ENCODE results near the gene LTA4H.

LTA4H gene

DNA sequence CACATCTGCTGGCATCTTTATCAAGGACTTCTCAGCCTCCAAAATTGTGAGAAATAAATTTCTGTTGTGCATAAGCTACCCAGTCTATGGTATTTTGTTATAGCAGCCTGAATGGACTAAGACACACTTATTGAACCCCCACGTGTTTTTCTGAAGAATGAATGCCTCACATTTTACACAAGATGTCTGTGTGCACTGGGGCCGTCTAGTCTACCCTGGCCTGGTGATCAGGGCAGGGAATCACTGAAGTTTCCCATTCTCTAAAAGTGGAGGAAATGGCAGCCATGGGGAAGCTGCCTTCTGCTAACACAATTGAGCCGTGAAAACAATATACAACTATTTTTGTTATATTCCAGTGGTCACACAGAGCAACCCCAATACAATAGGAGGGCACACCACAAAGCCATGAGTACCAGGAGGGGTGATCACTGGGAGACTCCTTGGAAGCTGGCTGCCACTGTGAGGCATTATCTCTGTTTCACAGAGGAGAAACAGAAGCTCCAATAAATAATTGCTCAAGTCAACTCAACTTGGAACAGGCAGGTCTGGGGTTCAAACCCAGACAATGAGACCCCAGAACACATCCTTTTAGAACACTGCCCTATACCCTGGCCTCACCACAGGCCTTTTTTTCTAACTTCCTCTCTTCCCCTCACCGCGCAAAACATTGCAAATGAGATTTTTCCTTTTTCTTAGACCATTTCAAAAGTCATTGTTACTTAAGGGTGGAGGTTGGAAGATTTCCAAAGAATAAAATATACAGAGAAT lies 18.3 kb upstream of the LTA4H start:
- Histone ChIP-seq H3K9ac (ENCODE audit: low read length) (no peak overlapping the region), H3K36me3 (ENCODE audit: control insufficient read depth, insufficient read depth, low read length) (no peaks in the 10 kb centered on the region), H3K27me3 (ENCODE audit: control insufficient read depth, insufficient read depth, low read length) (no peaks in the 10 kb centered on the region), H3K4me3 (ENCODE audit: low read length) (no peak overlapping the region), H3K4me1 (ENCODE audit: control insufficient read depth, insufficient read depth, low read length) (no peaks in the 10 kb centered on the region), H3K27ac (ENCODE audit: low read depth, low read length) (no peak overlapping the region)

DNA sequence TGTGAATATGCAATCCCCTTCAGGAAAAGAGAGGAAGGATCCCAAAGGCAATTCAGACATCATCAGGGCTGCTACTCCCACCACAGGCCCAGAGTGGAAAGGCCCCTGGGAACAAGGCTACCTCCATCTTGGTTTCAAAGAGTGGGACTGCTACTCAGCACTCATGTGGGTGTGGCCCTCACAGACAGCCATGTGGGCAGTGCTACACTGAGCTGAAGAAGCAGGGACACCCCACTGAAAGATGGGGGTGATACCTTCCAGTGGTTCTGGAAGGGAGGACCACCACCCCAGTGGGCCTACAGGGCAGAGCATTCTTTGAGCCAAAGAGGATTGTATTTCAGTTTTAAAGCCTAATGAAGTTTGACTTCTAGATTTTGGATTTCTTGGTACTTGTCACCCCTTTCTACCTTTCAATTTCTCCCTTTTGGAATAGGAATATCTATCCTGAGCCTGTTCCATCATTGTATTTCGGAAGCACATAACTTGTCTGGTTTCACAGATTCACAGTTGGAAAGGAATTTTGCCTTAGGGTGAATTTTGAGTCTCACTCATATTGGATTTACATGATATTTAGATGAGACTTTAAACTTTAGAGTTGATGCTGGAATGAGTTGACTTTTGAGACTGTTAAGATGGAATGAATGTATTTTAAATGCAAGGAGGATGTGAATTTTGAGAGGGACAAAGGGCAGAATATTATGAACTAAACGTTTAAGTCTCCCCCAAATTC lies 16.5 kb upstream of the LTA4H start:
- Histone ChIP-seq H3K9ac (ENCODE audit: low read length) (no peak overlapping the region), H3K27me3 (ENCODE audit: control insufficient read depth, insufficient read depth, low read length) (no peaks in the 10 kb centered on the region), H3K27ac (ENCODE audit: low read depth, low read length) (no peak overlapping the region), H3K36me3 (ENCODE audit: control insufficient read depth, insufficient read depth, low read length) (no peaks in the 10 kb centered on the region), H3K4me1 (ENCODE audit: control insufficient read depth, insufficient read depth, low read length) (no peaks in the 10 kb centered on the region), H3K4me3 (ENCODE audit: low read length) (no peak overlapping the region)

- Histone ChIP-seq H3K27me3 (ENCODE audit: control insufficient read depth, insufficient read depth, low read length) (no peaks in the 10 kb centered on the region), H3K4me3 (ENCODE audit: low read length) (no peak overlapping the region), H3K4me1 (ENCODE audit: control insufficient read depth, insufficient read depth, low read length) (no peaks in the 10 kb centered on the region), H3K27ac (ENCODE audit: low read depth, low read length) (no peak overlapping the region), H3K36me3 (ENCODE audit: control insufficient read depth, insufficient read depth, low read length) (no peaks in the 10 kb centered on the region), H3K9ac (ENCODE audit: low read length) (no peak overlapping the region)
These were observed 14.8 kb upstream of the LTA4H start for GRCh38 chr12:96050139-96050538.

GRCh38 chr12:96049101-96049500 lies 13.7 kb upstream of the LTA4H start:
- Histone ChIP-seq H3K9ac (ENCODE audit: low read length) (no peak overlapping the region), H3K4me1 (ENCODE audit: control insufficient read depth, insufficient read depth, low read length) (no peaks in the 10 kb centered on the region), H3K36me3 (ENCODE audit: control insufficient read depth, insufficient read depth, low read length) (no peaks in the 10 kb centered on the region), H3K27ac (ENCODE audit: low read depth, low read length) (no peak overlapping the region), H3K27me3 (ENCODE audit: control insufficient read depth, insufficient read depth, low read length) (no peaks in the 10 kb centered on the region), H3K4me3 (ENCODE audit: low read length) (no peak overlapping the region)

GRCh38 chr12:96048393-96048969 lies 13.1 kb upstream of the LTA4H start:
- Histone ChIP-seq H3K27me3 (ENCODE audit: control insufficient read depth, insufficient read depth, low read length) (no peaks in the 10 kb centered on the region), H3K4me1 (ENCODE audit: control insufficient read depth, insufficient read depth, low read length) (no peaks in the 10 kb centered on the region), H3K4me3 (ENCODE audit: low read length) (no peak overlapping the region), H3K27ac (ENCODE audit: low read depth, low read length) (no peak overlapping the region), H3K36me3 (ENCODE audit: control insufficient read depth, insufficient read depth, low read length) (no peaks in the 10 kb centered on the region), H3K9ac (ENCODE audit: low read length) (no peak overlapping the region)

DNA sequence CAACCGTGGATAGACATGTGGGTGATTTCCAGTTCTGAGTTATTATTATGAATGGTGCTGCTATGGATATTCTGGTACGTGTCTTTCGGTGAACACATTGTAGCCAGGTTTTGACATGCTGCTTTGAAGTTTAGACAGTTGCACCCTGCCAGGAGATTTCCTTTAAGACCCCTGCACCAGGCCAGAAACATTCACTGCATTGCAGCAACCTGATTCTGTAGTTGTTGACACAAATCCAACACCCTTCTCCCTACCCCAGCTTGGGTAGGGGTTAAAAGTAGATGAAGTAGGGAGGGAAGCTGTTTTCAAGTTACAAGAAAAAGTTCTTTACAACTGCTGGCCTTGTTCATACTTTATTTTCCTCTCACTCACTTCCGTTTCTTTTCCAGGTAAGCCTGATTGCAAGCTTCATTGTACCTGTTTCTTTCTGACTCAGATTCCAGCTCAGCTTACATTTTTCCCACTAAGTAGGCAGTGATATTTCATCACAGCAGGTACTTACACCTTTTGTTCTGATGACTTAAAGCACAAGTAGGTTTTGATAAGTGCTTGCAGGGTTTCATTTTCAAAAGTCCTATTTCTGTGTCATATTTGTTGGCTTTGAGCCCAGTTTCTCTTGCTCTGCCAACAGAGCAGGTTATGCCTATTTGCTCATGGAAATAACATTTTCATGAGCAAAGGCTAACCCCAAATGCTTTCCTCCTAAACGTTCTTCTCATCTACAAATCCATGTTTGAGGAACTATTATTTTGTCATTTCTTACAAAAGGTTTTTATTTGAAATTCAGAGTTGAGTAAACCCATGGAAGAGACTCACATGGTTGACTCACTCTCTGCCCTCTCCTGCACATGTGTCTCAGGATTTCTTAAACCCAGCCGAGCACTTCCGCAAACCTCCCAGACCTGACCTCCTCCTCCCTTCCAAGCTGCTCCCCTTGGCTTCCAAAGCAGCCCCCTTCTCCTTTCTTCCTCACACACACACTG lies 12.1 kb upstream of the LTA4H start:
- no peak overlapping the region for H3K27ac ChIP-seq (ENCODE audit: low read depth, low read length)
- H3K27me3 ChIP-seq (ENCODE audit: control insufficient read depth, insufficient read depth, low read length) = no peaks in the 10 kb centered on the region
- no peaks in the 10 kb centered on the region for H3K36me3 ChIP-seq (ENCODE audit: control insufficient read depth, insufficient read depth, low read length)
- H3K9ac ChIP-seq (ENCODE audit: low read length) = no peak overlapping the region
- H3K4me3 ChIP-seq (ENCODE audit: low read length) = no peak overlapping the region
- no peaks in the 10 kb centered on the region for H3K4me1 ChIP-seq (ENCODE audit: control insufficient read depth, insufficient read depth, low read length)

DNA sequence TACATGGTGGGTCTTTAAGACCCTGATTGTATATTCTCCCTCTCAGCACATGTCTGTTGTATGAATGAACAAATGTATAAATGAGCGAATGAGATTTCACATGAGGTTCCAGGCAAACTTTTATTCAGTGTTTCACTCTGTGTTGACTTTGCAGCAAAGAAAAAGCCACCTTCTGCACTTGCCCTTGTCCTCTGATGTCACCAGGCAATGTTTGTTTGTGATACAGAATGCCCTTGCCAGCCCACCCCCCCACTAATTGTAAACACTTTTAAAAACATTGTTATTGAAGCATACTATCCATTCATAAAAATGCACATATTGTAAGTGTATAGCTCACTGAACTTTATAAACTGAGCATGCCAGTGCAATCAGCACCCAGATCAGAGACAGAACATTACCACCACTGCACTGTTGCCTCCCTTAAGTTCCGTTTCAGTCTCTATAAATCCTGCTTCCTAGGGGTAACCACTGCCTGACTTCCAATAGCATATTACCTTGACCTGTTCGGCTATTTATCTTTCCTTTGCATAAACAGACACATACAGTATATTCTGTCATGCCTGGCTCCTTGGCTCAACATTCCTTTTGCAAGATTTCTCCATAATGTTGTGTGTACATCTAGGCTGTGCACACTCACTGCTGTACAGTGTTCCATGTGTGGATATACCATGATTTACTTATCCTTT lies 11.3 kb upstream of the LTA4H start:
- Histone ChIP-seq H3K27ac (ENCODE audit: low read depth, low read length) (no peak overlapping the region), H3K27me3 (ENCODE audit: control insufficient read depth, insufficient read depth, low read length) (no peaks in the 10 kb centered on the region), H3K4me1 (ENCODE audit: control insufficient read depth, insufficient read depth, low read length) (no peaks in the 10 kb centered on the region), H3K4me3 (ENCODE audit: low read length) (no peak overlapping the region), H3K36me3 (ENCODE audit: control insufficient read depth, insufficient read depth, low read length) (no peaks in the 10 kb centered on the region), H3K9ac (ENCODE audit: low read length) (no peak overlapping the region)

DNA sequence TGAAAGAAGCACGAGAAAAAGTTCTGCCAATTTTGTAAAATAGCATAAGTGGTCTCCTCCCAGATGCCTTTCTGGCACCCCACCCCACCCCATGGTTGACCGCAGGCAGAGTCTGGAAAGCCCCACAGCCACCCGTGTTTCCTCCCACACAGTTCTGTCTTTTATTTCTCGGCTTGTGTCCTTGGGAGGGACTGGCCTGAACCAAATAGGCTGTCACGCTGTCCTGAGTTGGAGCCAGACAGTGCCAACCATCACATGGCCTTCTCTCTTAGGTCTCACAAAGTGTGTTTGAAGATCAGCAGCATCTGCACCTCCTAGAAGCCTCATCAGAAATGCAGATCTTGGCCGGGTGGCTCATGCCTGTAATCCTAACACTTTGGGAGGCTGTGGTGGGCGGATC lies 10.2 kb upstream of the LTA4H start:
- Histone ChIP-seq H3K4me1 (ENCODE audit: control insufficient read depth, insufficient read depth, low read length) (no peaks in the 10 kb centered on the region), H3K27ac (ENCODE audit: low read depth, low read length) (no peak overlapping the region), H3K4me3 (ENCODE audit: low read length) (no peak overlapping the region)

GRCh38 chr12:96044943-96045290 lies 9.5 kb upstream of the LTA4H start:
- no peaks in the 10 kb centered on the region for H3K27me3 ChIP-seq (ENCODE audit: control insufficient read depth, insufficient read depth, low read length)
- no peak overlapping the region for H3K4me3 ChIP-seq (ENCODE audit: low read length)
- H3K9ac ChIP-seq (ENCODE audit: low read length) = no peak overlapping the region
- H3K4me1 ChIP-seq (ENCODE audit: control insufficient read depth, insufficient read depth, low read length) = no peaks in the 10 kb centered on the region
- H3K27ac ChIP-seq (ENCODE audit: low read depth, low read length) = no peak overlapping the region
- no peaks in the 10 kb centered on the region for H3K36me3 ChIP-seq (ENCODE audit: control insufficient read depth, insufficient read depth, low read length)

More for the DNA sequence above, 10.2 kb upstream of the LTA4H start:
- Histone ChIP-seq H3K9ac (ENCODE audit: low read length) (no peak overlapping the region), H3K36me3 (ENCODE audit: control insufficient read depth, insufficient read depth, low read length) (no peaks in the 10 kb centered on the region), H3K27me3 (ENCODE audit: control insufficient read depth, insufficient read depth, low read length) (no peaks in the 10 kb centered on the region)

DNA sequence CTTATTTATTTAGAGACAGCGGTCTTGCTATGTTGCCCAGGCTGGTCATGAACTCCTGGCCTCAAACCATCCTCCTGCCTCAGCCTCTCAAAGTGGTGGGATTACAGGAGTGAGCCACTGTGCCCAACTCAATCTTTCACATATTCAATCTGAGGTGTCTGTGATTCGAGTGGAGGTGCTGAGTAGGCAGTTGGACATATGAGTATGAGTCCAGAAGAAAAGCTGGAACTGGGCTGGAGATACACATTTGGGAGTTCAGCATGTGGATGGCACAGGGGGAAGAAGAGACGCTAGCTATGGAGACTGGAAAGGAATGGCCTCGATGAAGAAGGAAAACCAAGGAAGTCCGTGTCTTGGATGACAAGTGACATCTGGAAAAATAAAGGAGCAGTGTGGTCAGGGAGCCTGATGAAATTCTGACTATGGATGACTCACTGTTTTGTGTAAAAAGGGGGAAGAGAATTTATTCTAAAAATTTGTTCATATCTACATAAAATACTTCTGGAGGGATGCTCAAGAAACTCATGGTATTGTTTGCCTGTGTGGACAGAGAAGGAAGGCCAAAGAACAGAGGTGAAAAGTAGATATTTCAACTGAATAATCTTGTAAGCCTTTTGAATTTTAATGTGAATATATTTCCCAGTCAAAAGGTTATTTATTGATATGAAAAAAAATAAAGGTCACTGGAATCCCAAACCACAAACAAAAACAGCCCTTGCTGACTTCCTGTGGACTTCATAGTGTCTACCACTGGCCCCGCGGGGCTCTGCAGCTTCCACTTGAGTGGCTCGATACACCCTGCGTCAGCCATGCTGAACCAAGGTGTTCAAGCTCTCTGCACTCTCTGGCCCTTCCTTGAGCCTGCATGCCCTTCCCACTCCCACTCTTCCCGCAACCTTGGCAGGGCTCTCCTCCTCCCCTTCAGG lies 8.9 kb upstream of the LTA4H start:
- Histone ChIP-seq H3K4me3 (ENCODE audit: low read length) (no peak overlapping the region), H3K4me1 (ENCODE audit: control insufficient read depth, insufficient read depth, low read length) (no peaks in the 10 kb centered on the region), H3K9ac (ENCODE audit: low read length) (no peak overlapping the region), H3K36me3 (ENCODE audit: control insufficient read depth, insufficient read depth, low read length) (no peaks in the 10 kb centered on the region), H3K27me3 (ENCODE audit: control insufficient read depth, insufficient read depth, low read length) (no peaks in the 10 kb centered on the region), H3K27ac (ENCODE audit: low read depth, low read length) (no peak overlapping the region)

DNA sequence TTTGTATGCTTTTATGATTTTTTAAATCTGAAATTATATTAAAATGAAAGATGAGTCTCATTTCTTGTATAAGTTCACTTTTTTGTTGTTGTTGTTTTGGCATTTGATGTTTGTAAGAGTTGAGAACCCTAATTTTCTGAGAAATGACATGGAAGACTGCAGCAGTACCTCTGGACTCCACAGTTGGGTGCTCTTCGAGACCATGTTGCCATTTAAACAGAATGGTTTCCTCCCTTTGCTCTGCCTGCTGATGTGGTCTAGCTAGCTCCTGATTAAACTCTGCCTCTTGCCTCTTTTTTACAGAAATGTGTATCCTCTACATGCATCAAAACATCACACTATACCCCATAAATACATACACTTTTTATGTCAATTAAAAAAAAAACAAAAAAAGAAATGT lies 5.8 kb upstream of the LTA4H start:
- H3K4me1 ChIP-seq (ENCODE audit: control insufficient read depth, insufficient read depth, low read length) = no peaks in the 10 kb centered on the region

More for the DNA sequence above, 5.8 kb upstream of the LTA4H start:
- H3K9ac ChIP-seq (ENCODE audit: low read length) = no peak overlapping the region
- no peaks in the 10 kb centered on the region for H3K36me3 ChIP-seq (ENCODE audit: control insufficient read depth, insufficient read depth, low read length)
- H3K27ac ChIP-seq (ENCODE audit: low read depth, low read length) = no peak overlapping the region
- no peaks in the 10 kb centered on the region for H3K27me3 ChIP-seq (ENCODE audit: control insufficient read depth, insufficient read depth, low read length)
- no peak overlapping the region for H3K4me3 ChIP-seq (ENCODE audit: low read length)

Data from rectal smooth muscle tissue (tissue), 1 donor.